GM11168 (cell line): ENCODE results near the gene SH3PXD2A.
"Not testable (repeated sequence)": the region's sequence is repeated elsewhere in the genome, so short reads cannot be mapped to it uniquely, and the experiment has no call there.

Experiments used
- in situ Hi-C: fragments of 300-500 bp; cut with MboI; formaldehyde crosslinking; loops from one replicate; pipeline ENCODE4 v1.12.0; 2022; ENCODE audit warnings: low sequenced_read_pairs; ENCODE audit not compliant: unreplicated experiment

SH3PXD2A gene

GRCh38 chr10:103818105-103818504, 37.3 kb downstream of the SH3PXD2A start:
- in situ Hi-C loops: no loop called here

DNA sequence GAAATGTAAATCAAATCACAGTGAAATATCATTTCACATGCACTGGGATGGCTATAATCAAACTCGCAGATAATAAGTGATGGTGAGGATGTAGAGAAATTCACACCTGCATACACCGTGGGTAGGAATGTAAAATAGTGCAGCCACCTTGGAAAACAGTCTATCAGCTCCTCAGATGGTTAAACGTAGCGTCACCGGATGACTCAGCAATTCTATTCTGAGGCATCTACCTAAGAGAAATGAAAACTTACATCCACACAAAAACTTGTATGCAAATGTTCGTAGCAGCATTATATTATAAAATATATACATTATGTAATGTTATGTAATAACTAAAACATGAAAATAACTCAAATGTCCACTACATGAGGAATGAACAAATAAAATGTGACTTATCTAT, 38.9 kb downstream of the SH3PXD2A start:
- in situ Hi-C loops: no loop called here

GRCh38 chr10:103814626-103815370, 40.6 kb downstream of the SH3PXD2A start:
- in situ Hi-C loops: no loop called here

DNA sequence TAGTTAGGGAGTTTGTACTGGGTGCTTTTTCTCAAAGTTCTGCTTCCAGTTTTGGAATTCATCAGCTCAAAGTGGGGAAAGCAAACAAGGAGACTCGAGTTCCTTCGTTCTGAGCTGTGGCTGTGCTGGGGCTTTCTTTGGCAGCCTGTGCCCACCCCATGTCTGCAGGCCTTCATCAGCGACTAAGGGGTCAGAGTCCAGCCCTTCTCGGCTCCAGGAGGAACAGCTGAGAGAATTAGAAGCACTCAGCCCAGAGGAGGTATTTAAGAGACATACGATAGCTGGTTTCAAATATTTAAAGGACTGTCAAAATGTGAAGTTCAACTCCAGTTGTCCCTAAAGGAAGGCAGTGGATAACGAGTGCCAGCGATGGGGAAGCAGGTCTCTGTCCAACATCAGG, 41.3 kb downstream of the SH3PXD2A start:
- in situ Hi-C loops: no loop called here

DNA sequence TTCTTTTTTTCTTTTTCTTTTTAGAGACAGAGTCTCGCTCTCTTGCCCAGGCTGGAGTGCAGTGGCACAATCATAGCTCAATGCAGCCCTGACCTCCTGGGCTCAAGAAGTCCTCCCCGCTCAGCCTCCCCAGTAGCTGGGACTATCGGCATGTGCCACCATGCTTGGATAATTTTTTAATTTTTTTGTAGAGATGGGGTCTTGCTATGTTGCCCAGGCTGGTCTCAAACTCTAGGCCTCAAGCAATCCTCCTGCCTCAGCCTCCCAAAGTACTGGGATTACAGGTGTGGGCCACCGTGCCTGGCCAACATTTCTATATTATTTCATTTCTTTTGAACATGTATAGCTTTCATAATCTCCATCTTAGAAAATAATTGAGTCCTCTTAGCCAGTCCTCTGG, 42.1 kb downstream of the SH3PXD2A start:
- in situ Hi-C loops: not testable (repeated sequence)

GRCh38 chr10:103812432-103812831, 42.9 kb downstream of the SH3PXD2A start:
- in situ Hi-C loops: no loop called here

DNA sequence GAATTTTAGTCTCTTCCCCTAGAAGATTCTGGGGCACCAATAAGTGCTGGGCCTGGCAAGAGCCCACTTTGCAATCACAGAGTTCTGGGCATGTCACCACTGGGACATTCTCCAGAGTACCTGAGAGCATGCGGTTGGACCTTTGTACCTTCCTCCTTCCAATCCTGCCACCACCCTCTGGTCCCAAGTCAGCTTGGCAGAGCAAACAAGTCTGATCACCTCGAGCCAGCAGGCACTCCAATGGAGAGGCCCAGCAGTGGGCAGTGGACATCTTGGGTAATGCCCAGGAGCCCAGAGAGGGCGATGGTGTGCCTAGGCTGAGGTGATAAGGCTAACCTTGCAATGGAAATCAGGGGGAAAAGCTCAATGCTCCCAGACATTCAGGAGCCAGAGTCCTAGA, 43.4 kb downstream of the SH3PXD2A start:
- in situ Hi-C loops: no loop called here

DNA sequence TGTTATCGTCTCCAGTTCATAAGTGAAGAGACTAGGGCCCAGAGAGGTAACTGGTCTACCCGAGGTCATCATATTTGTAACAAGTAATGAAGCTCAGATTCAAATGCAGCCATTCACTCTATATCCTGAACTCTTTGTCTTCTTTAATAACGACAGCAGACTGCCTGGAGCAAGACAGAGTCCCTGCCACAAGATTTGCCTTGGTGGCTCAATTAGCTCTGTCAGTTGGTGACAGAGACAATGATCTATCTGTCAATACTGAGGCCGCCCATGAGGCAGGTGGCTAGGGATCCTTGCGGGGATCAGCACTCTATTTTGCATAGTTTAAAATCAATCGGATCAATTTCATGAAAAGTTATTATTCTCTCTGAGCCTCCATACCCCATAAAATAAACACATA, 43.9 kb downstream of the SH3PXD2A start:
- in situ Hi-C loops: no loop called here

GRCh38 chr10:103808780-103809179, 46.6 kb downstream of the SH3PXD2A start:
- in situ Hi-C loops: no loop called here

- in situ Hi-C loops: no loop called here
These were observed 47.4 kb downstream of the SH3PXD2A start for GRCh38 chr10:103807996-103808395.

DNA sequence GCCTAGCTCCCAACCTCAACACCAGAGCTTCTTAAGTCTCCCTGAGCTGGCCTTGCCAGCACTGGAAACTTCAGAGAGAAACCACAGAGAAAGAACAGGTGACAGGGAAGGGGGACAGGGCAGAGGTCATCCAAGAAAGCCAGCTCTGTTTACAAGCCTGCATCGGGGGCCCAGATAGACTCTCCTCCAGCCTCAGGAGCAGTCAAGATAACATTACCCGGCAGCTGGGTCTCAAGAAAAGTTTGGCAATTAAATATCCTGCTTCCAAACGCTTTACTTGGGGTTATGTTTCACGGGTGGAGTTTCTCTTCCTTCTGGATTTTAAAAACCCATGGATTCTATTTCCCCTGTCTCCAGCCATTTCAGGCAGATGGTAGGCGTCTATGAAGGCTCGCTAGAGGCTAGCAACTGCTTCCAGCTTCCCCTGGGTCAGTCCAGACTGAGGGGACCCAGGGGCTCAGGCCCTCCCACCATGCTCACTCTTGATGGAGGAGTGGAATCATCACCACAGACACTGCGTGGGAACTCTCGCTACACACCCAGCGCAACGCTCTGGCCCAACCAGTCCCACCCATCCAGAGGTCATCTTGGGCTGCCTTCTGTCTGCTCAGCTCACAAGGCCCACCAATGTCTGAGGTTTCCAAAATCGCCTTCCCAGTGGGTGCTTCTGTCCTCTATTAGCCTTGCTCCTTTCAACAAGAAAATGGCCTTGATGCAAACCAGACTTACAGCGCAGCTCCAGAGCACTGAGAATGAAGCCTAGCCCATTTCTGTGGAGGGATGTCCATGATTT, 48.8 kb downstream of the SH3PXD2A start:
- in situ Hi-C loops: no loop called here

DNA sequence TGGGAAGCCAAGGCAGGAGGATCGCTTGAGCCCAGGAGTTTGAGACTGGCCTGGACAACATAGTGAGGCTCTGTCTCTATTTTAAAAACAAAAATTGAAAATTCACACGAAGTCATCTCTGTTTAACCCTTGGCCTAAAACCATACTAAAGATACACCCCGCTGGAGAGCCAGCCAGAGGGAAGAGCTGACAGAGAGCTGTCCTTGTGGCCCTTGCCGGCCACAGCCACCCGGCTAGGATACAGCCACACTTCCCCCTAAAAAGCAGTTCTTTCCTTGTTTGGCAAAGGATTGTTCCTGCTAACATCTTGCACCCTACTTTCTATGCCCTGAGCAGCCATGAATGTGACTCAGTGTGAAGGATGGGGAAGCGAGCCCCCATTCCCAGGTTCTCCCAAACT, 49.6 kb downstream of the SH3PXD2A start:
- in situ Hi-C loops: no loop called here

DNA sequence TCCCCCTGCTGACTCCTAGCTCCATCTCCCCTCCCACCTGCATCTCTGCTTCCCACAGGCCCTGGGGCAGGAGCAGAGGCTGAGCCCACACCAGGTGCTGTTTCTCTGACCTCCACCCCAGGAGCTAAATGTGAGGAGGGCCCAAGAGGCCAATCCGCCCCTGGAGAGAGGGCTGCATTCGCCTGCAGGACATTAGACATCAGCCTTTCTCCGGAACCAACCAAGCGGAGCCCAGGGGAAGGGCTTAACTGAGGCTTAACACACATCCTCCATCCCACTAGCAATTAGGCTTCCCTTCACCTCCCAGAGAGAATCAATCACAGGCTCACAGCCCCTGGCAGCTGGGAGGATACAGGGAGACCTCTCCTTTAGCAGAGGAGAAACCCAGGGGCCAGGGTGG, 50.5 kb downstream of the SH3PXD2A start:
- in situ Hi-C loops: no loop called here

DNA sequence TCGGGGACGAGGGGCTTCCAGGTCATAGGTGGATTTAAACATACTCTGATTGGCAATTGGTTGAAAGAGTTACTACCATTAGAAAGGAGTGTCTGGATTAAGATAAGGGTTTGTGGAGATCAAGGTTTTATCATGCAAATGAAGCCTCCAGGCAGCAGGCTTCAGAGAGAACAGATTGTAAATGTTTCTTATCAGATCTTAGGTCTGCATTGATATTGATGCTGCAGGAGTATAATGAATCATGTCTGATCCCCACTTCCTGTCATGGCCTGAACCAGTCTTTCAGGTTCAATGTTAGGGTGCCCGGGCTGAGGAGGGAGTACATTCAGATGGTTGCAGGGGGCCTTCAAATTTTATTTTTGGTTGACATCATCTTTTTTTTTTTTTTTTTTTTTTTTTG, 51.4 kb downstream of the SH3PXD2A start:
- in situ Hi-C loops: no loop called here

DNA sequence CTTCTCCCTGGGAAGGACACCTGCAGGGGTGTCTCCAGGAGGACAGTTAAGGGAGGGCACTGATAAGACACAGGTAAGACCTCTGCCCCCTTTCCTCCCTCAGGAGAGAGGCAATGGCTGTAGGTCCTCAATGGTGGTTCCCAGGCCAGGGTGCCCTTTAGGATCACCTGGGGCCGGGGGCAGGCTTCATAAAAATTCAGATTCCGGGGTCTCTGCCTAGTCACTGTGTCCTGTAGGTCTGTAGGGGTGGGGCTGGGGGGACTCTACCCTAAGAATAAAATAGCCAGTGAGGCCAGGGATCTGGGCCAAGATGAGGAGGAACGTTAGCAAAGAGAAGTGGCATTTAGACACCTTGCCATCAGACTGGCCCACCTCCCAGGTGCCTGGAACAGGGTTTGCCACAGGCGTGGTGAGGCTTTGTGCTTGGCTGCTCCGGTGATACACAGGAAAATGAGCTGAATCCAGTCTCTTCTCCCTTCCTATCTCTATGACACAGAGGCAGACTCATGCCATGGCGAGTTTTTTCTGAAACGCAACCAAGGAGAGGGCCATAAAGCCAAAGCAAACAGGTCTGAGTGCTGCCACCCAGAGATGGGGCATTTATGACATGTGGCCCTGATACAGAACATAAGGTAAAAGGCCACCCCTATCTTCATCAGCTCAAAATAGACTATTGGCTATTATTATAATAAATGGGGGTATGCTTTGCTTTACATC, 52.6 kb downstream of the SH3PXD2A start:
- in situ Hi-C loops: no loop called here

DNA sequence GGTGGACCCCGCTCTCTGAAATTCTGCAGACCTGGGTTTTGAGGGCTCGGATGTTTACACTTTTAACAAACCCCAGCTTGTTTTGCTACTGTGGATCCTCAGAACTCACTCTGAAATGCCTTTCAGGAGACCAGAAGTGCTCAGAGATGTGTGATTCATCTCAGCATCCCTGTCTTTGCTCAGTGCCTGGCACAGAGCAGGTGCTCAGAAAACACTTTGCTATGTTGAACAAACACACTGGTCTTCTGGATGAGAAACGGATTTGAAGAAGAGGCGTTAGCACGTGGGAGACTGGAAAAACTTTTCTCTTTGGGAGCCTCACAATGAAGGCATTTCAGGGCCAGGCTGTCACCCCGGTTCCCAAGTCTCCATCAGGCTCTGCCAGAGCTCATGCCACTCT, 53.3 kb downstream of the SH3PXD2A start:
- in situ Hi-C loops: no loop called here

DNA sequence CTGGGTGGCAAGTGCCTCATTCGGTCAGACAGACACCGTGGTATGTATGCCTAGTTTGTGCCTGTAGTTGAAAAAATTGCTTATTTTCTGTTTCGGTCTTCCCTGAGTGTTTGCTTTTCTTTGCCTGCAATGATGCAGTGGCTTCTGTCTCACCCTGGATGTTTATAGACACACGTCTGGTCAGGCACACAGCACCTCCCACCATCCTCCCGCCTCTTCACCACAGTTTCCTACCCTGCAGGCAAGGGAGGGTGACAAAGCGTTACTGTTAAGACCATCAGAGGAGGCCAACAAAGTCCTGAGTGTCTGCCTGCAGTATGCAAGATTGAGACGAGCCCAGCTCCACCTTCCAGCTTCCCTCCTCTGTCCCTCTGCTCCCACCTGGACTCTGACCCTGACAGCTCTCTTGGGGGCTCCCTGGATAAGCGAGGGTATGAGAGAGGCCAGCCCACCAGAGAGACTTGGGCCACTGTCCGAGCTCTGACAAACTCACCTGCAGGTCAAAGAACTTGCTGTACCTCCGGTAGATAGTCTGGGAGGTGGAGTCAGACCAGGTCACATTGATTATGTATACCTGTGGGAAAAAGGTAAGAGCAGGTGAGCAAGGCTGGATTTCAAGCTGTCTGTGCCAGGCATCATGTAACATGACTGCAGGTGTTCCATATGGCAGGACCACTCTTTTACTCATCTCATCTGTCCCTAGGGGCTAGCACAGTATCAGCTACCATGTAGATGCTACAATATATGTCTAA, 54.4 kb downstream of the SH3PXD2A start:
- in situ Hi-C loops: no loop called here

DNA sequence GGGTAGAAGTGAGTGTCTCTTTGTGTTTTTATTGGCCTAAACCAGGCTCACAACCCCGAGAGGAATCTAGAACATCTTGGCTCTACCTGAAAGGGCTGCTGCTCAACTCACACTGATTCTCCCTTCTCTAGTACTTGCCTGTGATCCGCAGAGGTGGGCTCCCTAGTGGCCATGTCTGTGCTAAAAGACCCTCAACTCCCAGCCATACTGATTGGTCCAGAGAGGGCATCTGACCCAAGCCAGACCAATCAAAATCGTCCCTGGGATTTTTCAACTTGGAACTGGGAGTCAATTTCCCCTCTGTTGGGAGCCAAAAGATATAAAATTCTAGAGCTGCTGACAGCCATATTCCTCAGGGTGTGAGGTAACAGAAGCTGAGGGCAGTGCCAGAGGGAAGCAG, 55.3 kb downstream of the SH3PXD2A start:
- in situ Hi-C loops: no loop called here

DNA sequence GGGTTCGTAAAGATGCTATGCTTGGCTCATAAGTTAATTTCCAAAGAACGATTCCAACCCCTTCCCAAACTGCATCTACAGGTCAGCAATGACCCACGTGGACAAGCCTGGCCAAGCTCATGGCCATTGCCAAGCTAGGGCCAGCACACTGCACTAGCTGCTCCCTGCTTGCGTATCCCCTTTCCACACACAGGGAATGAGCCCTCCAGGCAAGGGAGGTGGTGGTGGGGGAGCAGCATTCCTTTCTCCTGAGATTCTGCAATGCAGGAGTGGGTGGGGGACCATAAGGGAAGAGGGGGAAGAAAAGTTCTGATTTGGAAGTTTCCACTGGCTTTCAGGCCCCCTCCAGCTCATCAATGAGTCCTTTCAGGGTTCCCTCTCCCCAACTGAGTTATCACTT, 56.0 kb downstream of the SH3PXD2A start:
- in situ Hi-C loops: no loop called here

DNA sequence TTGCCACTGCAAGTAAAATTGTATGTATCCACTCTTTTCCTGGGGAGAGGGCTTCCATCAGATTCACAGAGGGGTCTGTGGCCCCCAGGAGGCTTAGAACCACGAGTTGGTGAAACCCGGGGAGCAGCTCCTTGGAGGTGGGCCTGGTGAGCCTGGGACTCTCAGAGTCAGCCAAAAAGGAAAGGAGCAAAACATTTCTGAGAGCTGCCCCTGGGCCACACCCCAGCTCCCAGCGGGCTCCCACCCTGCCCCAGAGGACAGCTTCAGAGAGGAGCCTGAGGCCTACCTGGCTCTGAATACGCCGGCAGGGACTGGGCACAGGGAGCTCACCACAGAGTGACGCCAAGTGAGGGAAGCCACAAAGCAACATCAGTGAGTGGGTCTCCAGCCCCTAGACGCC, 56.9 kb downstream of the SH3PXD2A start:
- in situ Hi-C loops: no loop called here
